ENCODE measurements around the gene CDH23. TPM values are rescaled to one million over a fixed set of nuclear protein-coding genes. Genes with fewer than 3 reads are reported as not detected.

The CDH23 gene
- total and polyA plus RNA-seq, 2 of the 8 experiments (the other 6 are each of a cell fraction or from before 2014, with no cell fraction given) = 1.9 to 4.9 TPM

- peak overlapping the region; percentile 25; the same call in 1 of the 2 replicates for H2BK15ac ChIP-seq (ENCODE audit: low read length)
- no peaks in the 10 kb centered on the region for H3K27me3 ChIP-seq (replicated peaks in 1 of 4; ENCODE audit: control insufficient read depth in 3 of 4, extremely low read depth in 1 of 4, insufficient read depth in 3 of 4, low read length in 3 of 4)
- H4K8ac ChIP-seq (ENCODE audit: extremely low read depth, insufficient read depth, low read length) = no peak overlapping the region; the same call in 1 of the 2 replicates
- no peaks in the 10 kb centered on the region for H3K79me2 ChIP-seq (ENCODE audit: control insufficient read depth in 1 of 2, insufficient read depth in 2 of 2, low read length in 2 of 2)
- POLR2A ChIA-PET (ENCODE audit: partially characterized antibody) = interaction anchor here (0.9 kb wide), 1 partner anchor 19 kb away, joined by 4 read pairs; no protein-coding TSS in a partner anchor
- H3K23me2 ChIP-seq (ENCODE audit: low read depth, low read length) = no peaks in the 10 kb centered on the region
- no peaks in the 10 kb centered on the region for H3K9me3 ChIP-seq (ENCODE audit: insufficient read depth in 2 of 2, low read depth in 1 of 2, low read length in 1 of 2)
- H2AFZ ChIP-seq (ENCODE audit: low read length) = no peak overlapping the region
- no peak overlapping the region for H2AK5ac ChIP-seq (ENCODE audit: low read depth, low read length)
- WGBS, 2 experiments (ENCODE audit: extremely low coverage in 1 of 2, insufficient coverage in 1 of 2, insufficient read length in 1 of 2, insufficient replicate concordance in 2 of 2, low coverage in 1 of 2, low lambda C conversion rate in 2 of 2, missing lambda C conversion rate in 1 of 2) = 89% methylated on average over 20 of the region's 20 CpGs; no CpG with 5 or more reads in 1 of the 2 experiments
- H3K4me2 ChIP-seq (ENCODE audit: insufficient read depth in 1 of 2, low read depth in 2 of 2, low read length in 2 of 2) = no peak overlapping the region
- H3K79me1 ChIP-seq (ENCODE audit: low read depth, low read length) = 0 out of 2 replicates have a peak, but pooled peaks cover 2% of the 10 kb centered on the region
- no peak overlapping the region for H2BK12ac ChIP-seq (ENCODE audit: low read depth, low read length)
- no peaks in the 10 kb centered on the region for H4K20me1 ChIP-seq (replicated peaks in 1 of 2; ENCODE audit: control insufficient read depth in 1 of 2, insufficient read depth in 2 of 2, low read length in 2 of 2)
- no peak overlapping the region for H3K4ac ChIP-seq (replicated peaks; ENCODE audit: insufficient read length, low read depth, low read length)
- peak overlapping the region; percentile 19 for H3K18ac ChIP-seq (ENCODE audit: extremely low read depth, low read length)
- H2BK5ac ChIP-seq (ENCODE audit: low read depth, low read length) = no peak overlapping the region
- no peak overlapping the region for H4K91ac ChIP-seq (replicated peaks; ENCODE audit: insufficient read length, low read length)
- H3K4me3 ChIP-seq (ENCODE audit: extremely low read depth in 1 of 4, insufficient read depth in 2 of 4, low read depth in 3 of 4, low read length in 4 of 4) = no peak overlapping the region
- peak in 1 of 2 experiments; percentile 75 for DNase-seq (ENCODE audit: low read depth in 1 of 2, low spot score in 2 of 2)
- no peak overlapping the region for H3K9ac ChIP-seq (replicated peaks in 1 of 4; ENCODE audit: extremely low read depth in 1 of 4, low read depth in 3 of 4, low read length in 3 of 4)
- no peak overlapping the region for H4K5ac ChIP-seq (ENCODE audit: insufficient read length, low read depth, low read length)
- no peak for FAIRE-seq
- no peaks in the 10 kb centered on the region for H3K36me3 ChIP-seq (ENCODE audit: control insufficient read depth in 2 of 4, insufficient read depth in 4 of 4, low read length in 3 of 4)
- H3K56ac ChIP-seq (replicated peaks; ENCODE audit: insufficient read length, low read depth, low read length) = no peak overlapping the region
- H3K23ac ChIP-seq (ENCODE audit: insufficient read length) = no peak overlapping the region
- peak; percentile 26 to 51; a peak in 3 of 4 replicates for TF ChIP-seq RAD21 (IDR thresholded peaks at IDR 0.05 in 1 of 2, conservative IDR thresholded peaks at IDR 0.05 in 1 of 2; ENCODE audit: low read depth in 2 of 2, low read length in 2 of 2)
- TF ChIP-seq ATF2 (IDR thresholded peaks at IDR 0.05; ENCODE audit: low read length) = no peak
- TF ChIP-seq CTCF (IDR thresholded peaks at IDR 0.05; ENCODE audit: control extremely low read depth in 1 of 3, insufficient read depth in 1 of 3, low read depth in 1 of 3, low read length in 3 of 3) = peak; percentile 57 to 71 (median 65)
- TF ChIP-seq NANOG (IDR thresholded peaks at IDR 0.05; ENCODE audit: insufficient read depth, low read depth, low read length, poor library complexity, severe bottlenecking) = no peak
- peak; percentile 64 for TF ChIP-seq KDM1A (IDR thresholded peaks at IDR 0.05; ENCODE audit: borderline replicate concordance, low read length)
- peaks cover 2 to 33% (median 17%) of the 10 kb centered on the region in 4 experiments for H3K4me1 ChIP-seq (replicated peaks in 1 of 4; ENCODE audit: control insufficient read depth in 3 of 4, insufficient read depth in 4 of 4, low read length in 3 of 4)
- no peak overlapping the region for H3K14ac ChIP-seq (ENCODE audit: insufficient read length)
- H2BK120ac ChIP-seq (replicated peaks; ENCODE audit: low read depth, low read length) = no peak overlapping the region
- H2BK20ac ChIP-seq (ENCODE audit: low read length) = 0 out of 2 replicates have a peak overlapping the region, but pooled peaks have one; percentile 13
- CTCF ChIA-PET (ENCODE audit: partially characterized antibody) = interaction anchor here (0.6 to 15.1 kb wide), 43 partner anchors 8 to 278 kb away, joined by 3 to 168 read pairs (median 4); partner anchors contain the start of gene VSIR
- H3K27ac ChIP-seq (ENCODE audit: low read depth, low read length) = no peak overlapping the region
Observed at GRCh38 chr10:71547876-71548846, 151.4 kb downstream of the CDH23 start.
